DMS114 treated with DMSO at 0.1 percent for 48 hours (cell line): ENCODE results near the gene NFILZ.

Experiments
- DNase-seq: peaks from one replicate; lab custom pipeline; 2025; ENCODE audit not compliant: unreplicated experiment; lab: John Stamatoyannopoulos, UW

The NFILZ gene, protein sequence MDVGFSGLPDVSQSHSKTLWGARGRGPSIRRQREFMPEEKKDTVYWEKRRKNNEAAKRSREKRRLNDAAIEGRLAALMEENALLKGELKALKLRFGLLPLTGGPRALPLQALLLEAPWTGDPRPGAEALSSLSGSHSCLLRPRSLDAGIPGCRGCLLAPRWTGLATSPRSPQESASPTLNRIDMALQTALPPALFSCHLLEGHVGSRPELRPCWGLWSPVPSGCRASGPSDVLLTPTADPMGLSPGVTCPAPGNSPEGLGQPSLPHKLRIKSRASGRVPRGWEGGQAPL

DNA sequence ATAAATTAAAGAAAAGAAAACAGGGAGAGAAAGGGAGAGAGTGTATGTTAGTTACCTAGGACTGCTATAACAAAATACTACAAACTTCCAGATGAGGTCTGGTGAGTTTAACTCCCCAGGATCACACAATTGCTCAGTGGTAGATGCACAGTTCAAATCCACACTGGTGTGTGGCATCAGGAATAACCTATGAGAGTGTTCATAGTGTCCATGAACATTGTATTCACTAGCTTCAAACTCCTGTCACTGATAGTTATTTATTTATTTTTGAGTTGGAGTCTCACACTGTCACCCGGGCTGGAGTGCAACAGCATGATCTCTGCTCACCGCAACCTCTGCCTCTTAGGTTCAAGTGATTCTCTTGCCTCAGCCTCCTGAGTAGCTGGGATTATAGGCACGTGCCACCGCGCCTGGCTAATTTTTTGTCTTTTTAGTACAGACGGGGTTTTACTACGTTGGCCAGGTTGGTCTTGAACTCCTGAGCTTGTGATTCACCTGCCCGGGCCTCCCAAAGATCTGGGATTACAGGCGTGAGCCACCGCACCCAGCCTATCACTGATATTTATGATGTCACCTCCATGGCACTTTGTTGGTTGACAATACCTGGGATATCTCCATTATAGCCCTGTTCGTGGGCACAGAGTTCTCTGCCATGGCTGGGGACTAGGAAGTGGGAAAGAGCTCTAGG, at the start of gene NFILZ:
Gene NFILZ, plus strand, starts transcription at position 638 of the 688 bp plus-strand sequence. CDS start 46,133 bp downstream, outside the sequence.
- DNase-seq: no peak

DNA sequence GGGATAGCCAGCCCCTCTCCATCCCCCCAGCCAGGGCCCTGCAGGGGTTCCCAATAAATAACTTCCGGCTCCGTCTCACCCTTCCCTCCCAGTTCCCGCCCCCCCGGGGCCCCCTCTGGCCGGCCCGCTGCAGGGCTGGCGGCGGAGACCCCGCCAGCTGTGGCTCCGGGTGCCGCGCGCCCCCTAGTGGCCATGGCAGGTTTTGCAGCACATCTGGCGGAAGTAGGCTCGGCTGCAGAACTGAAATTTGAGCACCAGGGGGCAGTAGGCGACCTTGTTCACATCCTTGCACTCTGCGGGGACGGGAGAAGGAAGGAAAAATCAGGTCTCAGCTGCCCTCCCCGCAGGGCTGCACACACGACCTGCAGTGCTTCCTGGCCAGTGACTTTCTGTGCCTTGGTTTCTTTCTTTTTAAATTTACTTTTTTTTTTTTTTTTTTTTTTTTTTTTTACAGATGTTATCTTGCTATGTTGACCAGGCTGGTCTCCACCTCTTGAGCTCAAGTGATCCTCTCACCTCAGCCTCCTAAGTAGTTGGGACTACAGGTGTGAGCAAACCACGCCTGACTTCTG, 49.6 kb upstream of the NFILZ start:
- DNase-seq: peak; percentile 32

DNA sequence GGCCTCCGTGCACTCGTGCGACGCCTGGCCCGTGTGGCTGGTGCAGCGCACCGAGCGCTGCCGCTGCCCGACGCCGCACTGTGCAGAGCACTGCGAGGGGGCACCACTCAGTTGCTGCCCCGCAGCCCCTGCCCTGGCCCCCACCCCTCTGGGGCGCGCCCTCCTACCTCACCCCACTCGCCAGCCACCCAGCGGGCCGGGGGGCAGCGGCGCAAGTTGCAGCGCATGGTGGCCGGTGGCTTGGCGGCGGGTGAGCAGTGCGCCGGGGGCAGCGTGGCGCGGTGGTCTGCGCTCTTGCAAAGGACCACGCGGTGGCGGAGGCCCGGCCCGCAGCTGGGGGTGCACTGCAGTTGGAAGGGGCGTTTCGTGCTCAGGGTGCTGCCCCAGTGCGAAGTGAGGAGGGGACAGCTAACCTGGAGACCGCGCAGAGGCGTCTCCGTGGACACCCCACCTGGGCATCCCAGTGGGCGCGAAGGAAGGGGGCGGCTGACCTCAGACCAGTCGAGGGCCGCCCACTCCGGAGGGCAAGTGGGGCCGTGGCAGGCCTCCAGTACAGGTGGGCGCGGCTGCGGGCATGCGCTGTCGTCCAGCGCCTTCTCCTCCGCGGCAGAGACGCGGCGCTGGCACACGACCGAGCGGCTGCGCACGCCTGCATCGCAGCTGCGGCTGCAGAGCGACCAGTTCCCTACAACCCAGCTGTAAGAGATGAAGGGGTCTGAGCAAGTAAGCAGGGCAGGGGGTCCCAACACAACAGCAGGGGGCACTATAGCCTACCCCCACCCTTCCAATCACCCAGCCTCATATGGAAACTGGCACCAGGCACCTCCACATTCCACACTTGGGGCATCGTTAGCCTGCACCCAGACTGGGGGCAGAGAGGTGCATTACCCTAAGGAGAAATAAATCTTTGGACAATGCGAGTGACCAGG, 45.2 kb upstream of the NFILZ start:
- no peak for DNase-seq

DNA sequence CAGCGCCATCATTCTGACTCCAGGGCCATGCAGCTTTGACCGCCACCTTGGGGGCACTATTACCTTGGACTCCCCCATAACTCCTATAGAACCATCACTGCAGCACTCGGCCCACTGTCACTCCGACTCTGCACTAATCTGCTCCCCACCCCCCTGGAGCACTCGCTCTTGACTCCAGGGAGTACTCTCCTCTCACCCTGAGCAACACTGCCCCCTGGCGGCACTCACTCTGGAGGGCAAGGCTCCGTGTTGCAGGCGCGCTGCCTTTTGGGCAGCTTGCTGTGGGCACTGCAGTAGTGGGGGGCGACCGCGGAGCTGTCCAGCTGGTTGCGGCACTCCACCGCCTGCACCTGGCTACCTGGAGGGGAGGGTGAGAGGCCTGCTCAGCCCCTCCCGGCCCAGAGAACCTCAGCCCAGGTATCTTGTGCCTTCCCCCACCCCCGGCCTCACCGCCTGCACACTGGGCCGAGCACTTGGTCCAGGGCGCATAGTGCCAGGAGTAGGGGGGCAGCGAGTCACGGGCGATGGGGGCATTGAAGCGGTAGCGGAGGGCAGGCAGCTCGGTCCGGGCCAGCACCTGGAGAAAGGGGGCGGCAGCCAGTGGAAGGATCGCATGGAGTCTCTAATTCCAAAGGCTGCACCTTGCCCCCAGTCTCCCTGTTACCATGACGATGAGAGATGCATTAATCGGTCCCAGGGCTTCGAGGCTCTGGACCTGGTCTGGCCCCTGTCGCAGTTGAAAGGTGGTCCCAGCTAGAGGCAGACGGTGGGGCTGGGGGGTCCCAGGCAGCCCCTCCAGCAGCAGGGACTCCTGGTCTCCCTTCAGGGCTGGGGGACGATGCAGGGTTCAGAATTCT, 44.3 kb upstream of the NFILZ start:
- DNase-seq: peak; percentile 6

DNA sequence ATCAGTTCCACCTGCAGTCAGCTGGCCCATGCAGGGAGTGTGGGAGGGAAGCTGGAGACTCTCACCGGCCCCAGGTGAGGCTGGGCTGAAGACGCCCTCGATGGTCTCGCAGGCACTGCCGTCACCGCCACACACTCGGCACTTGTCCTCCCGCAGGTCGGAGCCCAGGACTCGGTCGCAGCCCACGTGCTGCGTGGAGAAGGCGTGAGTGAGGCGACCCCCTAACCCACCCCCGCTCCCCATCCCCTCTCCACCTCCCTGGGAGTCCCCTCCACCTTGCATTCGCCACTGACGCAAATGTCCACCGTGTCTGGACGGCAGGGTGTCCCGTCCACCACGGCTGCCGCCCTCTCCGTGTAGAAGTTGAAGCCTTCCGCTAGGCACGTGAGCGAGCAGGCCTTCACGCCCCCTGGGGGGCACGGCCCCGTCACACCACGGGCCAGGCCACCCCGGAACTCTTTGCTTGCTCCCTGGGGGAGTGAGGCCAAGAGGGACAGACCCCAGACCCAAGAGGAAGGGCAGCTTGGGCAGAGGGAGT, 41.2 kb upstream of the NFILZ start:
- DNase-seq: no peak

DNA sequence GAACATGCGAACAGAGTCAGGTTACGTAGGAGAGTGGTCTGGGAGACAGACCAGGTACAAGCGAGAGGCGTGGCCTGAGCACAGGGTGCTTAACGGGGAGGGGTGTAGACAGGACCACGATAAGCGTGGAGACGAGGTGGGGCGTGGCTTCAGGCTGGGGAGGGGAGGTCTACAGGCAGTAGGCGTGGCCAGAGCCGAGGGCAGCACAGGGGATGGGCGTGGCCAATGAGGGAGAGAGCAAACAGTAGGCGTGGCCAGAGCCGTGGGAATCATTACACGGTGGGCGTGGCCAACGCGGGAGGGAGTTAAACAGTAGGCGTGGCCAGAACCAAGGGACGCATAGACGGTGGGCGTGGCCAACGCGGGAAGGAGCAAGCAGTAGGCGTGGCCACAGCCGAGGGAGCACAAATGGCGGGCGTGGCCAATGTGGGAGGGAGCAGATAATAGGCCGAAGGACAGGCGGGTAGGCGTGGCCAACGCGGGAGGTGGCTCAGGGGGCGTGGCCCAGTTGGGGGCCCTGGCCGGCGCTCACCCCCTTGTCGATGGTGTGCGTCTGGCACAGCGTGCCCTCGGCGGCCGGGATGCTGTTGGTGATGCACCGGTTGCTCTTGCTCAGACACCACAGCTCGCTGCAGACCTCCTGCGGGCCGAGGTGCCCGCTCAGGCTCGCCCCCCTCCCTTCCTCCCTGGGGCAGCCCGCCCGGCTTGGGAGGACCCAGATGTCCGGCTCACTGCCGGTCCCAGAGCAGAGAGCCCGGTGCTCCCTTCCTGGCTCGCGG, 38.0 kb upstream of the NFILZ start:
- peak; percentile 94 for DNase-seq

- DNase-seq: no peak
Measured at GRCh38 chr19:8593931-8594330, 36.5 kb upstream of the NFILZ start.

- no peak for DNase-seq
Measured at GRCh38 chr19:8595651-8596050, 34.8 kb upstream of the NFILZ start.

GRCh38 chr19:8596168-8596567, 34.3 kb upstream of the NFILZ start:
- DNase-seq: no peak

GRCh38 chr19:8600064-8600463, 30.4 kb upstream of the NFILZ start:
- DNase-seq: no peak

GRCh38 chr19:8600816-8601215, 29.6 kb upstream of the NFILZ start:
- DNase-seq: no peak

- no peak for DNase-seq
Measured at GRCh38 chr19:8601796-8602195, 28.6 kb upstream of the NFILZ start.

GRCh38 chr19:8605514-8605913, 24.9 kb upstream of the NFILZ start:
- DNase-seq: no peak

- DNase-seq: no peak
Measured at GRCh38 chr19:8607386-8607785, 23.0 kb upstream of the NFILZ start.

GRCh38 chr19:8608941-8609278, 21.5 kb upstream of the NFILZ start:
- no peak for DNase-seq

GRCh38 chr19:8609279-8610040, 21.0 kb upstream of the NFILZ start:
- no peak for DNase-seq

- DNase-seq: no peak
Measured at GRCh38 chr19:8610041-8610935, 20.1 kb upstream of the NFILZ start, which contains the start of gene ADAMTS10. TSS of gene ADAMTS10 (minus strand) at chr19:8610715. CDS start at chr19:8605710, 5,005 bp downstream.

DNA sequence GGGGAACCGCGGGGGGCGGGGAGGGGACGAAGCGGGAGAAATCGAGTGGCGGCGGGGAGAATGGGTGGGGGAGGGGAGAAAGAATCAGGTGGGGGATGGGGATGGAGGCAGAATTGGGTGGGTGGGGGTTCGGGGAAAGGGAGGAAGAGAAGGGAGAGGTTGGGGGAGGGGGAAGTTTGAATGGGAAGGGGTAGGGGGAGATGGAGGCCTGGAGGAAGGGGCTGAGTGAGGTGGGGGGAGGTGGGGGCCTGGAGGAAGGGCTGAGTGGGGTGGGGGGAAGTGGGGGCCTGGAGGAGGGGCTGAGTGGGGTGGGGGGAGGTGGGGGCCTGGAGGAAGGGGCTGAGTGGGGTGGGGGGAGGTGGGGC, 19.5 kb upstream of the NFILZ start:
- DNase-seq: no peak
